Measurements from ENCODE around the gene HS3ST2.
"Not testable (repeated sequence)": the region's sequence is repeated elsewhere in the genome, so short reads cannot be mapped to it uniquely, and the experiment has no call there.

Gene HS3ST2

DNA sequence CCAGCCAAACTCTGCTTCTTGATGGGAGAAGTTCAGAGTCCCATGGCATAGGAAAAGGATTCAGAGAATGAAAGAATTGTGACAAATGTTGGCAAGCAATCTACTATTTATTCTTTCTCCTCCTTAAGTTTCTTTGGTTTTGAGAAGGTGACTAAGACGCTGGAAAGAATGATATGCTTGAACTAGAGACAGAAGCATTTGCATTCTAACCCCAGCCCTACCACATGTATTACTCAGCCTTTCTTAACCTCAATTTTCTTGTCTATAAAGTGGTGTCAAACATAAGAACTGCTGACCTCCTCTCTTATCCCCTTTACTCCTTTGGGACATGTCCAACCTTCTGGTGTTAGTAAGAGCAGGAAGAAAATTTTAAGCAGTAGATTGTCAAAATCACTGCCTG is 124.7 kb downstream of the HS3ST2 start:
- Histone ChIP-seq H3K36me3 (ENCODE audit: control insufficient read depth, insufficient read depth, low read length) (peaks cover 1% of the 10 kb centered on the region), H3K4ac (ENCODE audit: low read depth, low read length) (no peak overlapping the region), H2BK120ac (ENCODE audit: low read depth, low read length) (no peak overlapping the region), H3K4me3 (ENCODE audit: low read length) (no peak overlapping the region), H3K9ac (ENCODE audit: low read length) (no peak overlapping the region), H4K5ac (ENCODE audit: low read length) (no peak overlapping the region), H2AK5ac (ENCODE audit: low read length) (no peak overlapping the region), H3K18ac (ENCODE audit: low read length) (no peak overlapping the region), H3K79me2 (ENCODE audit: control insufficient read depth, insufficient read depth, low read length) (no peaks in the 10 kb centered on the region), H3K27ac (ENCODE audit: low read depth, low read length) (no peak overlapping the region), H3K4me1 (ENCODE audit: control insufficient read depth, low read depth, low read length) (no peaks in the 10 kb centered on the region), H3K27me3 (ENCODE audit: insufficient read depth, low read length, poor library complexity) (no peaks in the 10 kb centered on the region), H2BK15ac (replicated peaks; ENCODE audit: low read depth) (no peak overlapping the region), H3K4me2 (ENCODE audit: low read length) (no peak overlapping the region), H3K79me1 (ENCODE audit: low read length) (no peaks in the 10 kb centered on the region), H2BK5ac (ENCODE audit: low read length) (no peak overlapping the region), H3K56ac (ENCODE audit: low read length) (no peak overlapping the region), H3K23ac (ENCODE audit: low read length) (no peak overlapping the region), H4K8ac (ENCODE audit: low read depth, low read length) (no peak overlapping the region)
- DNase-seq, result no peak
- WGBS (ENCODE audit: extremely low coverage, insufficient coverage, low lambda C conversion rate), result no CpG with 5 or more reads among the region's 1 CpG

DNA sequence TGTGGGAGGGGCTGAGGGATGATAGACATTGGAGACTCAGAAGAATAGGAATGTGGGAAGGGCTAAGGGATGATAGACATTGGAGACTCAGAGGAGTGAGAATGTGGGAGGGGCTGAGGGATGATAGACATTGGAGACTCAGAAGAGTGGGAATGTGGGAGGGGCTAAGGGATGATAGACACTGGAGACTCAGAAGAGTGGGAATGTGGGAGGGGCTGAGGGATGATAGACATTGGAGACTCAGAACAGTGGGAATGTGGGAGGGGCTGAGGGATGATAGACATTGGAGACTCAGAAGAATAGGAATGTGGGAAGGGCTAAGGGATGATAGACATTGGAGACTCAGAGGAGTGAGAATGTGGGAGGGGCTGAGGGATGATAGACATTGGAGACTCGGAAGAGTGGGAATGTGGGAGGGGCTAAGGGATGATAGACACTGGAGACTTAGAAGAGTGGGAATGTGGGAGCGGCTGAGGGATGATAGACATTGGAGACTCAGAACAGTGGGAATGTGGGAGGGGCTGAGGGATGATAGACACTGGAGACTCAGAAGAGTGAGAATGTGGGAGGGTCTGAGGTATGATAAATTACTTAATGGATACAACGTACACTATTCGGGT is 125.9 kb downstream of the HS3ST2 start:
- not testable (repeated sequence) for H3K56ac ChIP-seq (ENCODE audit: low read length); H2BK5ac ChIP-seq (ENCODE audit: low read length); H3K4me1 ChIP-seq (ENCODE audit: control insufficient read depth, low read depth, low read length); H3K79me2 ChIP-seq (ENCODE audit: control insufficient read depth, insufficient read depth, low read length); H2AK5ac ChIP-seq (ENCODE audit: low read length); H3K4me3 ChIP-seq (ENCODE audit: low read length); H3K9ac ChIP-seq (ENCODE audit: low read length); H3K79me1 ChIP-seq (ENCODE audit: low read length); H4K5ac ChIP-seq (ENCODE audit: low read length); H3K23ac ChIP-seq (ENCODE audit: low read length); H3K18ac ChIP-seq (ENCODE audit: low read length); H2BK15ac ChIP-seq (replicated peaks; ENCODE audit: low read depth); H3K4ac ChIP-seq (ENCODE audit: low read depth, low read length); H2BK120ac ChIP-seq (ENCODE audit: low read depth, low read length); H3K27ac ChIP-seq (ENCODE audit: low read depth, low read length); H3K36me3 ChIP-seq (ENCODE audit: control insufficient read depth, insufficient read depth, low read length); H3K27me3 ChIP-seq (ENCODE audit: insufficient read depth, low read length, poor library complexity); H4K8ac ChIP-seq (ENCODE audit: low read depth, low read length); H3K4me2 ChIP-seq (ENCODE audit: low read length)
- peak; percentile 96 for DNase-seq
- no CpG with 5 or more reads among the region's 4 CpGs for WGBS (ENCODE audit: extremely low coverage, insufficient coverage, low lambda C conversion rate)

DNA sequence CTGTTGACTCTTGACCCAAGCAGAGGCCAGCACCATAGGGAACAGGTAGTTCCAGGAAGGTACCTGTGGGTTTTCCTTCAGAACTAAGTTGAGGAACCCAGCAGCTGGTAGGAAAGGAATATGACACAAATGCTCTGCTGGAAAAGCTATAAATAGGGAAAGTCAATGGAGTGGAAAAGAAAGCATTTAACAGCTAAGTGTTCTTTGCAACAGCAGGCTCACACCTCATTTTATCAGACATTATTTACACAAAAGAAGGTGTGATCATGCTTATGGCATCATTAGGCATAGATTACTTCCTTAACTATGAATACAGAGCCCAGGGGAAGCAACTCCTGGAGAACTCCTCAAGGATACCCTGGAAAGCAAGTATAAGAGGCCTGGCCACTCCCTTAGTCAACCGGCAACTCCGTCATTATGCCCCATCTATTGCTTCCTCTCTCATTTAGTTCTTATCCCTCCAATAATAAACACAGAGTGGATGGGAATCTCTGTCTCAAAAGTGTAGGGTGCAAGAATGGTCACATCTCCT is 128.1 kb downstream of the HS3ST2 start:
- no CpG with 5 or more reads among the region's 2 CpGs for WGBS (ENCODE audit: extremely low coverage, insufficient coverage, low lambda C conversion rate)
- Histone ChIP-seq H2BK15ac (replicated peaks; ENCODE audit: low read depth) (no peak overlapping the region), H4K5ac (ENCODE audit: low read length) (no peak overlapping the region), H2BK5ac (ENCODE audit: low read length) (no peak overlapping the region), H3K79me2 (ENCODE audit: control insufficient read depth, insufficient read depth, low read length) (no peaks in the 10 kb centered on the region), H2BK120ac (ENCODE audit: low read depth, low read length) (no peak overlapping the region), H3K56ac (ENCODE audit: low read length) (no peak overlapping the region), H3K4me1 (ENCODE audit: control insufficient read depth, low read depth, low read length) (no peaks in the 10 kb centered on the region), H3K9ac (ENCODE audit: low read length) (no peak overlapping the region), H3K79me1 (ENCODE audit: low read length) (no peaks in the 10 kb centered on the region), H3K27me3 (ENCODE audit: insufficient read depth, low read length, poor library complexity) (no peaks in the 10 kb centered on the region), H3K4ac (ENCODE audit: low read depth, low read length) (no peak overlapping the region), H3K27ac (ENCODE audit: low read depth, low read length) (no peak overlapping the region), H3K4me3 (ENCODE audit: low read length) (no peak overlapping the region), H3K23ac (ENCODE audit: low read length) (no peak overlapping the region), H3K18ac (ENCODE audit: low read length) (no peak overlapping the region), H3K36me3 (ENCODE audit: control insufficient read depth, insufficient read depth, low read length) (no peaks in the 10 kb centered on the region), H4K8ac (ENCODE audit: low read depth, low read length) (no peak overlapping the region), H3K4me2 (ENCODE audit: low read length) (no peak overlapping the region), H2AK5ac (ENCODE audit: low read length) (no peak overlapping the region)
- DNase-seq, result no peak

DNA sequence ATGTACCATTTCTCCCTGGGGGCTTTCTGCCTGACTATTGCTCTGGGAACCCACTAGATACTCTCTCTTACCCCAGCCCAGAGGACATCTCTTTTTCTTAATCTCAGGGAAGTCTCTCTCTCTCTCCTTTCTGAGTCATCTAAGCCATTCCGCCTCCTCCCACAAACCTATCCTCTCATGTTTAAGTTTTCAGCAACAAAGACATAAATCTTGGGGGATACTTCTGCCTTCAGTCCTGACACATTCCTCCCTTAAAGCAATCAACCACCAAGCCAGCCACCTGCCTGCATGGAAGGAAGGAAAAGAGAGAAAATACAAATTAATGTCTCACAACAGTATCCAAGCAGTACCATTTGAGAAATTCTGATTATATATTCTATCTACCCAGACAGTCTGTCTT is 128.8 kb downstream of the HS3ST2 start:
- Histone ChIP-seq H3K4me3 (ENCODE audit: low read length) (no peak overlapping the region), H3K9ac (ENCODE audit: low read length) (no peak overlapping the region), H3K4me1 (ENCODE audit: control insufficient read depth, low read depth, low read length) (no peaks in the 10 kb centered on the region), H4K5ac (ENCODE audit: low read length) (no peak overlapping the region), H3K4me2 (ENCODE audit: low read length) (no peak overlapping the region), H2BK5ac (ENCODE audit: low read length) (no peak overlapping the region), H3K27me3 (ENCODE audit: insufficient read depth, low read length, poor library complexity) (no peaks in the 10 kb centered on the region), H2BK120ac (ENCODE audit: low read depth, low read length) (no peak overlapping the region), H4K8ac (ENCODE audit: low read depth, low read length) (no peak overlapping the region), H3K27ac (ENCODE audit: low read depth, low read length) (no peak overlapping the region), H3K79me2 (ENCODE audit: control insufficient read depth, insufficient read depth, low read length) (no peaks in the 10 kb centered on the region), H2BK15ac (replicated peaks; ENCODE audit: low read depth) (no peak overlapping the region), H3K4ac (ENCODE audit: low read depth, low read length) (no peak overlapping the region), H2AK5ac (ENCODE audit: low read length) (no peak overlapping the region), H3K79me1 (ENCODE audit: low read length) (no peaks in the 10 kb centered on the region), H3K56ac (ENCODE audit: low read length) (no peak overlapping the region), H3K18ac (ENCODE audit: low read length) (no peak overlapping the region), H3K36me3 (ENCODE audit: control insufficient read depth, insufficient read depth, low read length) (no peaks in the 10 kb centered on the region), H3K23ac (ENCODE audit: low read length) (no peak overlapping the region)
- no peak for DNase-seq
- no CpG with 5 or more reads among the region's 1 CpG for WGBS (ENCODE audit: extremely low coverage, insufficient coverage, low lambda C conversion rate)

DNA sequence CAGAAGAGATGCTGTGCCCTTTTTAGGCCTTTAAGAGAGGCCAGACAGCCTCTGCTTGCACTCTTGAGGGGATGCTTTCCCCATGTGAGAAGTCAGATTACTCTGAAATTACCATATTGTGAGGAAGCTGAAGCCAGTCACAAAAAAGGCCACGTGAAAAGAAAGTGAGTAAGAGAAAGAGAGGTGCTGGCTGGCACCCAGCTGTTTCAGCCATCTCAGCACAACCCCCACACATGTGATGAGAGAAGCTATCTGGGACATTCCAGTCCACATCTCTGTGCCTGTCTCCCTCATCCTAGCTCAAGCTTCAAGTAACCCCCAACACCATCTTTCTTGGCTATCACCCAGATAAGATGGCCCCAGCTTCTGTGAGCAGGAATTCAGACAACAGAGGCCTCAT is 131.4 kb downstream of the HS3ST2 start:
- Histone ChIP-seq H3K23ac (ENCODE audit: low read length) (no peak overlapping the region), H2BK5ac (ENCODE audit: low read length) (no peak overlapping the region), H2AK5ac (ENCODE audit: low read length) (no peak overlapping the region), H2BK15ac (replicated peaks; ENCODE audit: low read depth) (no peak overlapping the region), H4K8ac (ENCODE audit: low read depth, low read length) (no peak overlapping the region), H3K4me2 (ENCODE audit: low read length) (no peak overlapping the region), H2BK120ac (ENCODE audit: low read depth, low read length) (no peak overlapping the region), H4K5ac (ENCODE audit: low read length) (no peak overlapping the region), H3K9ac (ENCODE audit: low read length) (no peak overlapping the region), H3K4me1 (ENCODE audit: control insufficient read depth, low read depth, low read length) (no peaks in the 10 kb centered on the region), H3K79me1 (ENCODE audit: low read length) (no peaks in the 10 kb centered on the region), H3K79me2 (ENCODE audit: control insufficient read depth, insufficient read depth, low read length) (no peaks in the 10 kb centered on the region), H3K27ac (ENCODE audit: low read depth, low read length) (no peak overlapping the region), H3K27me3 (ENCODE audit: insufficient read depth, low read length, poor library complexity) (no peaks in the 10 kb centered on the region), H3K18ac (ENCODE audit: low read length) (no peak overlapping the region), H3K56ac (ENCODE audit: low read length) (no peak overlapping the region), H3K36me3 (ENCODE audit: control insufficient read depth, insufficient read depth, low read length) (no peaks in the 10 kb centered on the region), H3K4ac (ENCODE audit: low read depth, low read length) (no peak overlapping the region), H3K4me3 (ENCODE audit: low read length) (no peak overlapping the region)
- peak; percentile 46 for DNase-seq
- no CpG with 5 or more reads among the region's 1 CpG for WGBS (ENCODE audit: extremely low coverage, insufficient coverage, low lambda C conversion rate)

DNA sequence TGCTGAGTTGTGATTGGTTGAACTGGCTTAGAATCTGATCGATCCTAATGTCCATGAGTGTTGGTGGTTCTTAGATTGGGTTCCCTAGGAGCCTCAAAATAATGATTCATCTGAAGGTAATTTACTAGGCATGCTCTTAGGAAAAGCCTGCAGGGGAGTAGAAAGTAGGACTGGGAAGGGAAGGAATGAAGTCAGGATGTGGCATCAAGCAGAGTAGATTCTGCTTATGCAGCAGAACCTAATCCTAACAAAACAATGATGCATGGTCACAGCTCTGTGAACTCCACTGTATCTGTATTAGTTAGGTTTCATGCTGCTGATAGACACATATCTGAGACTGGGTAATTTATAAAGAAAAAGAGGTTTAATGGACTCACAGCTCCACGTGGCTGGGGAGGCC is 132.5 kb downstream of the HS3ST2 start:
- Histone ChIP-seq H3K9ac (ENCODE audit: low read length) (no peak overlapping the region), H3K4ac (ENCODE audit: low read depth, low read length) (no peak overlapping the region), H3K18ac (ENCODE audit: low read length) (no peak overlapping the region), H2BK5ac (ENCODE audit: low read length) (no peak overlapping the region), H2BK15ac (replicated peaks; ENCODE audit: low read depth) (no peak overlapping the region), H3K79me1 (ENCODE audit: low read length) (no peaks in the 10 kb centered on the region), H3K4me1 (ENCODE audit: control insufficient read depth, low read depth, low read length) (no peaks in the 10 kb centered on the region), H4K5ac (ENCODE audit: low read length) (no peak overlapping the region), H4K8ac (ENCODE audit: low read depth, low read length) (no peak overlapping the region), H3K27me3 (ENCODE audit: insufficient read depth, low read length, poor library complexity) (no peaks in the 10 kb centered on the region), H3K27ac (ENCODE audit: low read depth, low read length) (no peak overlapping the region), H3K4me2 (ENCODE audit: low read length) (no peak overlapping the region), H2AK5ac (ENCODE audit: low read length) (no peak overlapping the region), H3K56ac (ENCODE audit: low read length) (no peak overlapping the region), H3K79me2 (ENCODE audit: control insufficient read depth, insufficient read depth, low read length) (no peaks in the 10 kb centered on the region), H2BK120ac (ENCODE audit: low read depth, low read length) (no peak overlapping the region), H3K23ac (ENCODE audit: low read length) (no peak overlapping the region), H3K36me3 (ENCODE audit: control insufficient read depth, insufficient read depth, low read length) (no peaks in the 10 kb centered on the region), H3K4me3 (ENCODE audit: low read length) (no peak overlapping the region)
- peak; percentile 10 for DNase-seq
- WGBS (ENCODE audit: extremely low coverage, insufficient coverage, low lambda C conversion rate), result no CpG with 5 or more reads among the region's 2 CpGs
